ENCODE data around the gene CEACAM7.

CEACAM7 gene

GRCh38 chr19:41646589-41647204 lies 41.4 kb downstream of the CEACAM7 start:
- peak; percentile 55 for DNase-seq

- peak; percentile 81 for DNase-seq
Measured at GRCh38 chr19:41641879-41642485, 46.1 kb downstream of the CEACAM7 start.

- peak; percentile 36 for DNase-seq
Measured at GRCh38 chr19:41638641-41639081, 49.4 kb downstream of the CEACAM7 start.

GRCh38 chr19:41637484-41637883 lies 50.6 kb downstream of the CEACAM7 start:
- no peak for DNase-seq

GRCh38 chr19:41627966-41628675 lies 59.9 kb downstream of the CEACAM7 start:
- no peak for DNase-seq

- peak; percentile 40 for DNase-seq
Measured at GRCh38 chr19:41626877-41627276, 61.2 kb downstream of the CEACAM7 start, which contains the start of gene CEACAM4. Gene CEACAM4, minus strand, starts transcription at chr19:41627074. Its CDS starts 111 bp downstream, at chr19:41626963.

- DNase-seq: no peak
Measured at GRCh38 chr19:41626278-41626677, 61.8 kb downstream of the CEACAM7 start.

GRCh38 chr19:41624937-41625336 lies 63.1 kb downstream of the CEACAM7 start:
- DNase-seq: no peak

- DNase-seq: no peak
Measured at GRCh38 chr19:41624515-41624914, 63.6 kb downstream of the CEACAM7 start.

- peak; percentile 9 for DNase-seq
Measured at GRCh38 chr19:41623360-41623759, 64.7 kb downstream of the CEACAM7 start.

Measured in hematopoietic multipotent progenitor cell treated with erythropoietin and hydrocortisone succinate and interleukin-3 and kit ligand, for 6 days (in vitro differentiated cells).